Measurements from ENCODE around the gene AKNA.

The AKNA gene

GRCh38 chr9:114417511-114417910, 29.7 kb upstream of the AKNA start:
- TF ChIP-seq, protein P1, sequence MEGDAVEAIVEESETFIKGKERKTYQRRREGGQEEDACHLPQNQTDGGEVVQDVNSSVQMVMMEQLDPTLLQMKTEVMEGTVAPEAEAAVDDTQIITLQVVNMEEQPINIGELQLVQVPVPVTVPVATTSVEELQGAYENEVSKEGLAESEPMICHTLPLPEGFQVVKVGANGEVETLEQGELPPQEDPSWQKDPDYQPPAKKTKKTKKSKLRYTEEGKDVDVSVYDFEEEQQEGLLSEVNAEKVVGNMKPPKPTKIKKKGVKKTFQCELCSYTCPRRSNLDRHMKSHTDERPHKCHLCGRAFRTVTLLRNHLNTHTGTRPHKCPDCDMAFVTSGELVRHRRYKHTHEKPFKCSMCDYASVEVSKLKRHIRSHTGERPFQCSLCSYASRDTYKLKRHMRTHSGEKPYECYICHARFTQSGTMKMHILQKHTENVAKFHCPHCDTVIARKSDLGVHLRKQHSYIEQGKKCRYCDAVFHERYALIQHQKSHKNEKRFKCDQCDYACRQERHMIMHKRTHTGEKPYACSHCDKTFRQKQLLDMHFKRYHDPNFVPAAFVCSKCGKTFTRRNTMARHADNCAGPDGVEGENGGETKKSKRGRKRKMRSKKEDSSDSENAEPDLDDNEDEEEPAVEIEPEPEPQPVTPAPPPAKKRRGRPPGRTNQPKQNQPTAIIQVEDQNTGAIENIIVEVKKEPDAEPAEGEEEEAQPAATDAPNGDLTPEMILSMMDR (conservative IDR thresholded peaks at IDR 0.05; ENCODE audit: low read depth, low read length) = no peak
- no peak for DNase-seq (ENCODE audit: low read depth)
- H3K4me3 ChIP-seq (ENCODE audit: low read length) = no peak overlapping the region

- TF ChIP-seq, protein P1 (conservative IDR thresholded peaks at IDR 0.05; ENCODE audit: low read depth, low read length) = no peak
Measured at GRCh38 chr9:114416906-114417305, 29.1 kb upstream of the AKNA start.

DNA sequence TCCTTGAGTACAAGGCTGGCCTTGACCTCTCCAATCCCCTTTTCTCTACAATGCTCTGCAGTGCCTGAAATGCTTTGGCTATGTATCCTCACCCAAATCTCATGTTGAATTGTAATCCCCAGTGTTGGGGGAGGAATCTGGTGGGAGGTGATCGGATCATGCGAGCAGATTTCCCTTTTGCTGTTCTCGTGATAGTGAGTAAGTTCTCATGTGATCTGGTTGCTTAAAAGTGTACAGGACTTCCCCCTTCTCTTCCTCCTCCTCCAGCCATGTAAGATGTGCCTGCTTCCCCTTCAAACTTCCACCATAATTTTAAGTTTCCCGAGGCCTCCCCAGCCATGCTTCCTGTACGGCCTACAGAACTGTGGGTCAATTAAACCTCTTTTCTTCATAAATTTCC, 28.5 kb upstream of the AKNA start:
- no peak overlapping the region for H3K4me3 ChIP-seq (ENCODE audit: low read length)
- DNase-seq (ENCODE audit: low read depth) = no peak
- TF ChIP-seq, protein P1 (conservative IDR thresholded peaks at IDR 0.05; ENCODE audit: low read depth, low read length) = no peak

More at GRCh38 chr9:114416906-114417305, 29.1 kb upstream of the AKNA start:
- H3K4me3 ChIP-seq (ENCODE audit: low read length) = no peak overlapping the region
- DNase-seq (ENCODE audit: low read depth) = no peak

GRCh38 chr9:114414346-114414745, 26.6 kb upstream of the AKNA start:
- no peak for DNase-seq (ENCODE audit: low read depth)
- TF ChIP-seq, protein P1 (conservative IDR thresholded peaks at IDR 0.05; ENCODE audit: low read depth, low read length) = no peak
- no peak overlapping the region for H3K4me3 ChIP-seq (ENCODE audit: low read length)

DNA sequence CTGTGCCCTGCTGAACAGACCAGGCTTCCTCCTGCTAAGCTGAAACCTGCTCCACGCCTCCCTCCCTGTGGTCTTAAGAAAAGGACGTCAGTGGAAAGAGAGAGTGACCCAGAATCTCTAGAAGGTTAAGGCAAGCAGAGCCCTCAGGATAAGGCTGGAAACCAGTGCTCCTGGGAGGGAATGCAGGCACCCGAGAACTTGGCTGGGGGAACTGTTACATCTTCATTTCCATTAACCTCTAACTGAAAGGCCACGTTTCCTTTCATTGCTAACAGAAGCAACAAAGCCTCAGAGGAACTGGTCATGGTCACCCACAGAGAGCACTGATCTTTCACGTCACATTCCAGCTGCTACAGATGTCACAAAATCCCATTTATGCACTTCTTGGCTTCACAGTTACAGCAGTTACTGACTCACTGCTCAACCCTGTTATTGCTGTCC, 26.1 kb upstream of the AKNA start:
- no peak for DNase-seq (ENCODE audit: low read depth)

GRCh38 chr9:114412048-114412683, 24.4 kb upstream of the AKNA start:
- TF ChIP-seq, protein P1 (conservative IDR thresholded peaks at IDR 0.05; ENCODE audit: low read depth, low read length) = no peak

More for the DNA sequence above, 26.1 kb upstream of the AKNA start:
- TF ChIP-seq, protein P1 (conservative IDR thresholded peaks at IDR 0.05; ENCODE audit: low read depth, low read length) = no peak
- no peak overlapping the region for H3K4me3 ChIP-seq (ENCODE audit: low read length)

GRCh38 chr9:114411452-114411851, 23.7 kb upstream of the AKNA start:
- no peak for DNase-seq (ENCODE audit: low read depth)
- TF ChIP-seq, protein P1 (conservative IDR thresholded peaks at IDR 0.05; ENCODE audit: low read depth, low read length) = no peak
- H3K4me3 ChIP-seq (ENCODE audit: low read length) = no peak overlapping the region

More at GRCh38 chr9:114412048-114412683, 24.4 kb upstream of the AKNA start:
- no peak for DNase-seq (ENCODE audit: low read depth)
- H3K4me3 ChIP-seq (ENCODE audit: low read length) = no peak overlapping the region
